Activated naive CD4-positive, alpha-beta T cell treated with anti-CD3 and anti-CD28 coated beads, Interleukin-2, amount 10 ng/mL, durations not matched to agents 7 days and 5 days (primary cell): ENCODE measurements around the gene C9orf40.

Experiments used
- CTCF ChIA-PET: fragments of 350-600 bp; sonication (Branson Sonifier 250); formaldehyde crosslinking; loops from one replicate; lab custom pipeline; 2021; ENCODE audit warnings: antibody characterized with exemption; lab: Charles Lee
- DNase-seq: peaks from one replicate; pipeline ENCODE4 v3.0.0-alpha.2; 2020
- H3K27ac Mint-ChIP-seq: one replicate; pipeline ENCODE4 v1.8.0; 2021; ENCODE audit warnings: mild to moderate bottlenecking, moderate library complexity, mixed read lengths
- H3K27me3 Mint-ChIP-seq: one replicate; pipeline ENCODE4 v1.8.0; 2021; ENCODE audit warnings: mild to moderate bottlenecking, mixed read lengths
- H3K36me3 Mint-ChIP-seq: one replicate; pipeline ENCODE4 v1.8.0; 2021; ENCODE audit warnings: mixed read lengths
- H3K4me1 Mint-ChIP-seq: one replicate; pipeline ENCODE4 v1.8.0; 2021; ENCODE audit warnings: mixed read lengths
- H3K4me3 Mint-ChIP-seq: one replicate; pipeline ENCODE4 v1.8.0; 2021; ENCODE audit warnings: mild to moderate bottlenecking, moderate library complexity, mixed read lengths
- H3K9me3 Mint-ChIP-seq: one replicate; pipeline ENCODE4 v1.8.0; 2021; ENCODE audit warnings: mixed read lengths

The C9orf40 gene

GRCh38 chr9:74907085-74907484 is 45.6 kb downstream of the C9orf40 start:
- H3K36me3 Mint-ChIP-seq, result no peaks in the 10 kb centered on the region
- no peak for DNase-seq
- no peaks in the 10 kb centered on the region for H3K9me3 Mint-ChIP-seq
- H3K27ac Mint-ChIP-seq, result no peak overlapping the region
- H3K27me3 Mint-ChIP-seq, result peaks cover 10% of the 10 kb centered on the region
- CTCF ChIA-PET, result no interaction called here
- no peaks in the 10 kb centered on the region for H3K4me1 Mint-ChIP-seq
- H3K4me3 Mint-ChIP-seq, result no peak overlapping the region

GRCh38 chr9:74901001-74901400 is 51.7 kb downstream of the C9orf40 start:
- H3K4me3 Mint-ChIP-seq, result no peak overlapping the region
- H3K9me3 Mint-ChIP-seq, result no peaks in the 10 kb centered on the region
- H3K36me3 Mint-ChIP-seq, result no peaks in the 10 kb centered on the region
- no peak for DNase-seq
- CTCF ChIA-PET, result no interaction called here
- peaks cover 18% of the 10 kb centered on the region for H3K27me3 Mint-ChIP-seq
- H3K4me1 Mint-ChIP-seq, result no peaks in the 10 kb centered on the region
- H3K27ac Mint-ChIP-seq, result no peak overlapping the region
